Measurements from ENCODE around the gene UNC13C. TPM values are rescaled to one million over a fixed set of nuclear protein-coding genes. Genes with fewer than 3 reads are reported as not detected.

The UNC13C gene
- total RNA-seq, 1 experiment from 2014 or later: not detected

- H3K9ac ChIP-seq (ENCODE audit: low read length): no peak overlapping the region
- RAD21 ChIA-PET (ENCODE audit: low non-redundant PET in 1 of 2, low total read pairs in 2 of 2, uncharacterized antibody in 2 of 2, unreplicated experiment in 2 of 2): no interaction called here
- no peaks in the 10 kb centered on the region for H3K79me2 ChIP-seq (ENCODE audit: insufficient read depth, low read length)
- TF ChIP-seq ZBTB33 (IDR thresholded peaks at IDR 0.05; ENCODE audit: extremely low read depth, insufficient replicate concordance, low read length): no peak
- no peak for TF ChIP-seq POLR2AphosphoS5 (IDR thresholded peaks at IDR 0.05; ENCODE audit: low read depth, low read length)
- TF ChIP-seq REST (IDR thresholded peaks at IDR 0.05; ENCODE audit: low read depth): no peak
- no peak for TF ChIP-seq CTCF (IDR thresholded peaks at IDR 0.05 in 2 of 3, conservative IDR thresholded peaks at IDR 0.05 in 1 of 3; ENCODE audit: borderline replicate concordance in 1 of 3, insufficient read depth in 1 of 3, low read depth in 2 of 3, low read length in 2 of 3)
- TF ChIP-seq FOSL1 (IDR thresholded peaks at IDR 0.05; ENCODE audit: low read depth): no peak
- no peak for TF ChIP-seq ELF1 (IDR thresholded peaks at IDR 0.05; ENCODE audit: borderline replicate concordance, low read depth)
- TF ChIP-seq MAX (IDR thresholded peaks at IDR 0.05): no peak
- TF ChIP-seq SIN3A (IDR thresholded peaks at IDR 0.05; ENCODE audit: low read depth): no peak
- no peak for TF ChIP-seq EGR1 (IDR thresholded peaks at IDR 0.05; ENCODE audit: low read depth)
- TF ChIP-seq CEBPB (IDR thresholded peaks at IDR 0.05; ENCODE audit: low read depth): no peak
- no peak for TF ChIP-seq SRF (IDR thresholded peaks at IDR 0.05; ENCODE audit: low read depth)
- no peak for TF ChIP-seq ZNF274 (IDR thresholded peaks at IDR 0.05; ENCODE audit: low read depth, low read length)
- TF ChIP-seq JUND (IDR thresholded peaks at IDR 0.05): no peak
- no peak for TF ChIP-seq CBX3 (IDR thresholded peaks at IDR 0.05; ENCODE audit: low read depth)
- TF ChIP-seq YY1 (IDR thresholded peaks at IDR 0.05; ENCODE audit: extremely low read depth, insufficient replicate concordance, low read depth, low read length): no peak
- TF ChIP-seq RAD21 (IDR thresholded peaks at IDR 0.05; ENCODE audit: low read depth): no peak
- intact Hi-C loops (cut with micrococcal nuclease): no loop called here
- H3K4me3 ChIP-seq (replicated peaks in 1 of 2; ENCODE audit: low read depth in 1 of 2, low read length in 2 of 2): no peak overlapping the region
- no peaks in the 10 kb centered on the region for H3K36me3 ChIP-seq (ENCODE audit: control insufficient read depth in 1 of 2, insufficient read depth in 2 of 2, low read length in 2 of 2)
- H3K9me2 ChIP-seq (ENCODE audit: insufficient read depth): no peaks in the 10 kb centered on the region
- DNase-seq (ENCODE audit: low read depth, low spot score) (no peak), ATAC-seq (no peak)
- no peak overlapping the region for H3K4me2 ChIP-seq (ENCODE audit: low read length)
- no peaks in the 10 kb centered on the region for H3K27me3 ChIP-seq (ENCODE audit: insufficient read depth, low read length)
- H3K9me3 ChIP-seq (ENCODE audit: control insufficient read depth in 1 of 2, insufficient read depth in 1 of 2, low read depth in 1 of 2, low read length in 2 of 2): peaks cover 0 to 23% of the 10 kb centered on the region in 2 experiments; a peak in 2 of 4 replicates
- H3K4me1 ChIP-seq (ENCODE audit: control insufficient read depth in 1 of 2, insufficient read depth in 2 of 2, low read length in 2 of 2): no peaks in the 10 kb centered on the region
- no peak overlapping the region for H3K27ac ChIP-seq (ENCODE audit: low read depth, low read length)
- H4K20me1 ChIP-seq (ENCODE audit: insufficient read depth): no peaks in the 10 kb centered on the region
- POLR2A ChIA-PET: no interaction called here
- no TSS peak for BruUV-seq (replicated peaks)
- no peak overlapping the region for H2AFZ ChIP-seq (ENCODE audit: low read depth, low read length, poor library complexity, severe bottlenecking)
- CTCF ChIA-PET: no interaction called here
These were observed 409.6 kb downstream of the UNC13C start for GRCh38 chr15:54387799-54388198.

Measured in HCT116 (cell line).